LNCAP (cell line): Measurements from ENCODE around the gene FXYD7.

Source experiments
- CTCF ChIP-seq: fragments of 450-650 bp; IDR thresholded peaks from 2 replicates; pipeline ENCODE4 v1.5.1; 2017; ENCODE audit warnings: mild to moderate bottlenecking

FXYD7 gene

GRCh38 chr19:35143231-35143715 is at the start of gene FXYD7:
Gene FXYD7 (plus strand): TSS chr19:35143255. CDS start chr19:35143334, 79 bp downstream.
- peak; percentile 23; the same call in 1 of the 2 replicates for TF ChIP-seq CTCF

GRCh38 chr19:35093430-35093829 is 49.6 kb upstream of the FXYD7 start:
- no peak for TF ChIP-seq CTCF

- no peak for TF ChIP-seq CTCF
Measured at GRCh38 chr19:35093941-35094647, 49.0 kb upstream of the FXYD7 start.

GRCh38 chr19:35094656-35095055 is 48.4 kb upstream of the FXYD7 start:
- no peak for TF ChIP-seq CTCF

- no peak for TF ChIP-seq CTCF
Measured at GRCh38 chr19:35095667-35096368, 47.2 kb upstream of the FXYD7 start.

- TF ChIP-seq CTCF: no peak
Measured at GRCh38 chr19:35098413-35099049, 44.5 kb upstream of the FXYD7 start.

- no peak for TF ChIP-seq CTCF
Measured at GRCh38 chr19:35099155-35099896, 43.7 kb upstream of the FXYD7 start.
